T-helper 1 cell treated with Interleukin-12 subunit alpha and Interleukin-12 subunit beta and Interleukin-4 antibody, amounts not matched to agents 30 μg/mL and 1 μg/mL, for 36 hours (primary cell): ENCODE measurements around the gene ACSS3.
"Not testable (repeated sequence)": the region's sequence is repeated elsewhere in the genome, so short reads cannot be mapped to it uniquely, and the experiment has no call there.

Experiments
- H3K27ac Mint-ChIP-seq: one replicate; pipeline ENCODE4 v1.8.0; 2021; ENCODE audit warnings: mild to moderate bottlenecking, mixed read lengths
- H3K27me3 Mint-ChIP-seq: one replicate; pipeline ENCODE4 v1.8.0; 2021; ENCODE audit warnings: low read depth, mixed read lengths
- H3K36me3 Mint-ChIP-seq: one replicate; pipeline ENCODE4 v1.8.0; 2021; ENCODE audit warnings: low read depth, mixed read lengths
- H3K4me1 Mint-ChIP-seq: one replicate; pipeline ENCODE4 v1.8.0; 2021; ENCODE audit warnings: low read depth, mixed read lengths
- H3K4me3 Mint-ChIP-seq: one replicate; pipeline ENCODE4 v1.8.0; 2021; ENCODE audit warnings: mild to moderate bottlenecking, moderate library complexity, mixed read lengths
- H3K9me3 Mint-ChIP-seq: one replicate; pipeline ENCODE4 v1.8.0; 2021; ENCODE audit warnings: mixed read lengths

ACSS3 gene

GRCh38 chr12:81168445-81168844, 90.6 kb downstream of the ACSS3 start:
- Mint-ChIP-seq H3K4me3 (no peak overlapping the region), H3K27me3 (no peaks in the 10 kb centered on the region), H3K9me3 (no peaks in the 10 kb centered on the region), H3K4me1 (no peaks in the 10 kb centered on the region), H3K36me3 (no peaks in the 10 kb centered on the region), H3K27ac (no peak overlapping the region)

- no peaks in the 10 kb centered on the region for H3K27me3 Mint-ChIP-seq
- no peak overlapping the region for H3K4me3 Mint-ChIP-seq
- H3K36me3 Mint-ChIP-seq = no peaks in the 10 kb centered on the region
- H3K9me3 Mint-ChIP-seq = no peaks in the 10 kb centered on the region
- H3K27ac Mint-ChIP-seq = no peak overlapping the region
- no peaks in the 10 kb centered on the region for H3K4me1 Mint-ChIP-seq
Measured at GRCh38 chr12:81170072-81170471, 92.2 kb downstream of the ACSS3 start.

GRCh38 chr12:81172851-81173250, 95.0 kb downstream of the ACSS3 start:
- H3K27me3 Mint-ChIP-seq = no peaks in the 10 kb centered on the region
- no peak overlapping the region for H3K4me3 Mint-ChIP-seq
- H3K36me3 Mint-ChIP-seq = no peaks in the 10 kb centered on the region
- no peaks in the 10 kb centered on the region for H3K4me1 Mint-ChIP-seq
- peaks cover 11% of the 10 kb centered on the region for H3K9me3 Mint-ChIP-seq
- H3K27ac Mint-ChIP-seq = no peak overlapping the region

GRCh38 chr12:81174664-81175063, 96.8 kb downstream of the ACSS3 start:
- Mint-ChIP-seq H3K36me3 (no peaks in the 10 kb centered on the region), H3K9me3 (peaks cover 11% of the 10 kb centered on the region), H3K4me3 (no peak overlapping the region), H3K27me3 (no peaks in the 10 kb centered on the region), H3K4me1 (no peaks in the 10 kb centered on the region), H3K27ac (no peak overlapping the region)

- Mint-ChIP-seq H3K27me3 (no peaks in the 10 kb centered on the region), H3K4me3 (no peak overlapping the region), H3K36me3 (no peaks in the 10 kb centered on the region), H3K9me3 (peaks cover 11% of the 10 kb centered on the region), H3K27ac (no peak overlapping the region), H3K4me1 (no peaks in the 10 kb centered on the region)
Measured at GRCh38 chr12:81176796-81177195, 98.9 kb downstream of the ACSS3 start.

- Mint-ChIP-seq H3K27me3 (no peaks in the 10 kb centered on the region), H3K9me3 (peaks cover 6% of the 10 kb centered on the region), H3K27ac (no peak overlapping the region), H3K4me3 (no peak overlapping the region), H3K36me3 (no peaks in the 10 kb centered on the region), H3K4me1 (no peaks in the 10 kb centered on the region)
Measured at GRCh38 chr12:81181691-81182090, 103.8 kb downstream of the ACSS3 start.

- Mint-ChIP-seq H3K27me3 (no peaks in the 10 kb centered on the region), H3K4me1 (no peaks in the 10 kb centered on the region), H3K27ac (no peak overlapping the region), H3K4me3 (no peak overlapping the region), H3K36me3 (no peaks in the 10 kb centered on the region), H3K9me3 (no peaks in the 10 kb centered on the region)
Measured at GRCh38 chr12:81187686-81188085, 109.8 kb downstream of the ACSS3 start.

- H3K9me3 Mint-ChIP-seq = no peaks in the 10 kb centered on the region
- H3K27me3 Mint-ChIP-seq = no peaks in the 10 kb centered on the region
- H3K4me1 Mint-ChIP-seq = no peaks in the 10 kb centered on the region
- H3K36me3 Mint-ChIP-seq = no peaks in the 10 kb centered on the region
- no peak overlapping the region for H3K4me3 Mint-ChIP-seq
- H3K27ac Mint-ChIP-seq = no peak overlapping the region
Measured at GRCh38 chr12:81196595-81196994, 118.7 kb downstream of the ACSS3 start.

GRCh38 chr12:81200561-81200960, 122.7 kb downstream of the ACSS3 start:
- not testable (repeated sequence) for H3K9me3 Mint-ChIP-seq, H3K27me3 Mint-ChIP-seq, H3K4me1 Mint-ChIP-seq, H3K36me3 Mint-ChIP-seq, H3K27ac Mint-ChIP-seq, H3K4me3 Mint-ChIP-seq

- no peak overlapping the region for H3K4me3 Mint-ChIP-seq
- no peak overlapping the region for H3K27ac Mint-ChIP-seq
- H3K9me3 Mint-ChIP-seq = no peaks in the 10 kb centered on the region
- no peaks in the 10 kb centered on the region for H3K36me3 Mint-ChIP-seq
- H3K27me3 Mint-ChIP-seq = no peaks in the 10 kb centered on the region
- H3K4me1 Mint-ChIP-seq = no peaks in the 10 kb centered on the region
Measured at GRCh38 chr12:81203671-81204204, 125.9 kb downstream of the ACSS3 start.

GRCh38 chr12:81205416-81205815, 127.5 kb downstream of the ACSS3 start:
- no peak overlapping the region for H3K27ac Mint-ChIP-seq
- no peak overlapping the region for H3K4me3 Mint-ChIP-seq
- H3K27me3 Mint-ChIP-seq = no peaks in the 10 kb centered on the region
- H3K9me3 Mint-ChIP-seq = no peaks in the 10 kb centered on the region
- no peaks in the 10 kb centered on the region for H3K36me3 Mint-ChIP-seq
- H3K4me1 Mint-ChIP-seq = no peaks in the 10 kb centered on the region

- H3K4me3 Mint-ChIP-seq = no peak overlapping the region
- H3K4me1 Mint-ChIP-seq = no peaks in the 10 kb centered on the region
- no peaks in the 10 kb centered on the region for H3K27me3 Mint-ChIP-seq
- no peak overlapping the region for H3K27ac Mint-ChIP-seq
- no peaks in the 10 kb centered on the region for H3K36me3 Mint-ChIP-seq
- no peaks in the 10 kb centered on the region for H3K9me3 Mint-ChIP-seq
Measured at GRCh38 chr12:81206429-81206828, 128.6 kb downstream of the ACSS3 start.

GRCh38 chr12:81207173-81207572, 129.3 kb downstream of the ACSS3 start:
- no peaks in the 10 kb centered on the region for H3K36me3 Mint-ChIP-seq
- H3K4me3 Mint-ChIP-seq = no peak overlapping the region
- no peaks in the 10 kb centered on the region for H3K27me3 Mint-ChIP-seq
- H3K27ac Mint-ChIP-seq = no peak overlapping the region
- H3K9me3 Mint-ChIP-seq = no peaks in the 10 kb centered on the region
- no peaks in the 10 kb centered on the region for H3K4me1 Mint-ChIP-seq

- no peak overlapping the region for H3K27ac Mint-ChIP-seq
- no peak overlapping the region for H3K4me3 Mint-ChIP-seq
- H3K4me1 Mint-ChIP-seq = no peaks in the 10 kb centered on the region
- no peaks in the 10 kb centered on the region for H3K27me3 Mint-ChIP-seq
- H3K9me3 Mint-ChIP-seq = no peaks in the 10 kb centered on the region
- H3K36me3 Mint-ChIP-seq = no peaks in the 10 kb centered on the region
Measured at GRCh38 chr12:81207664-81208063, 129.8 kb downstream of the ACSS3 start.

GRCh38 chr12:81208187-81208911, 130.5 kb downstream of the ACSS3 start:
- Mint-ChIP-seq H3K4me1 (no peaks in the 10 kb centered on the region), H3K27me3 (no peaks in the 10 kb centered on the region), H3K36me3 (no peaks in the 10 kb centered on the region), H3K9me3 (no peaks in the 10 kb centered on the region), H3K4me3 (no peak overlapping the region), H3K27ac (no peak overlapping the region)

GRCh38 chr12:81209012-81209411, 131.1 kb downstream of the ACSS3 start:
- H3K4me1 Mint-ChIP-seq = no peaks in the 10 kb centered on the region
- no peaks in the 10 kb centered on the region for H3K27me3 Mint-ChIP-seq
- H3K27ac Mint-ChIP-seq = no peak overlapping the region
- H3K9me3 Mint-ChIP-seq = no peaks in the 10 kb centered on the region
- H3K4me3 Mint-ChIP-seq = no peak overlapping the region
- no peaks in the 10 kb centered on the region for H3K36me3 Mint-ChIP-seq
